Breast epithelium (tissue), 4 donors: ENCODE measurements around the gene BRINP3. TPM values are rescaled to one million over a fixed set of nuclear protein-coding genes. Genes with fewer than 3 reads are reported as not detected.

Experiments used
- DNase-seq, 2 donors: peaks; one replicate each; pipeline ENCODE4 v3.0.0-alpha.2; 2019; ENCODE audit warnings: low spot score in 2 of 2
- H3K27ac ChIP-seq, 2 donors: fragments of 200-600 bp; sonication (generic) in 1 of 2; one replicate each; pipeline ENCODE4 v1.5.1; 2016 to 2019; ENCODE audit warnings: mild to moderate bottlenecking in 1 of 2
- H3K27me3 ChIP-seq, 2 donors: fragments of 200-600 bp; sonication (generic) in 1 of 2; one replicate each; pipeline versions ENCODE4 v1.5.1 to v1.6.0; 2017 to 2019; ENCODE audit warnings: control low read depth in 1 of 2, mild to moderate bottlenecking in 1 of 2
- H3K36me3 ChIP-seq: fragments of 200-600 bp; one replicate; pipeline ENCODE4 v1.5.1; 2019
- H3K4me1 ChIP-seq, 2 donors: fragments of 200-600 bp; sonication (generic); one replicate each; pipeline ENCODE4 v1.5.1; 2016 to 2019; ENCODE audit warnings: control low read depth in 1 of 2
- H3K4me3 ChIP-seq, 3 donors: fragments of 200-600 bp; sonication (generic); 1 replicate in 2 of 3; 2 replicates in 1 of 3; pipeline ENCODE4 v1.5.1; 2016 to 2019; ENCODE audit warnings: mild to moderate bottlenecking in 3 of 3, moderate library complexity in 2 of 3
- H3K9me3 ChIP-seq, 2 donors: fragments of 200-600 bp; sonication (generic) in 1 of 2; one replicate each; pipeline ENCODE4 v1.5.1; 2016 to 2019; ENCODE audit warnings: control low read depth in 1 of 2
- CTCF ChIP-seq, 3 donors: fragments of 450-650 bp; IDR thresholded peaks; one replicate each; pipeline ENCODE4 v1.5.1; 2016 to 2017; ENCODE audit warnings: antibody characterized with exemption in 3 of 3, mild to moderate bottlenecking in 3 of 3, moderate library complexity in 3 of 3
- POLR2A ChIP-seq: fragments of 450-650 bp; IDR thresholded peaks from one replicate; pipeline ENCODE4 v1.6.1; 2016; ENCODE audit warnings: antibody characterized with exemption, mild to moderate bottlenecking, moderate library complexity
- POLR2AphosphoS5 ChIP-seq, 3 donors: sonication (generic); formaldehyde crosslinking; IDR thresholded peaks; one replicate each; pipeline ENCODE4 v1.6.1; 2017; ENCODE audit warnings: antibody characterized with exemption in 3 of 3
- intact Hi-C: fragments of 100-400 bp; cut with DNase I; formaldehyde crosslinking; loops from one replicate; pipeline ENCODE4 v1.15.1; 2023; ENCODE audit warnings: low total_unique reads
- total RNA-seq, 3 donors: library from RNA; depleted of rRNA; stranded (reverse); fragments of >200 nt; gene quantifications; one replicate each; pipeline ENCODE4 v1.1.0, GENCODE V29; 2016

Gene BRINP3
- total RNA-seq, 3 donors from 2014 or later, result 0.29 to 3.6 TPM; not detected in 1

- no peak overlapping the region for H3K27ac ChIP-seq
- H3K36me3 ChIP-seq, result no peaks in the 10 kb centered on the region
- H3K9me3 ChIP-seq, result no peaks in the 10 kb centered on the region
- TF ChIP-seq POLR2AphosphoS5 (IDR thresholded peaks at IDR 0.05) (no peak), POLR2A (no peak), CTCF (IDR thresholded peaks at IDR 0.05) (no peak)
- intact Hi-C loops, result loop anchor here (10.0 kb wide), 1 partner anchor 673 kb away; no protein-coding TSS in a partner anchor
- no peaks in the 10 kb centered on the region for H3K4me1 ChIP-seq
- H3K4me3 ChIP-seq, result no peak overlapping the region
- no peaks in the 10 kb centered on the region for H3K27me3 ChIP-seq
- no peak for DNase-seq
Observed at GRCh38 chr1:190491404-190491803, 13.7 kb upstream of the BRINP3 start.

GRCh38 chr1:190484045-190484444, 6.4 kb upstream of the BRINP3 start:
- no peak overlapping the region for H3K4me3 ChIP-seq
- no peak for TF ChIP-seq POLR2A
- no peak for TF ChIP-seq CTCF (IDR thresholded peaks at IDR 0.05)
- TF ChIP-seq POLR2AphosphoS5 (IDR thresholded peaks at IDR 0.05), result no peak
- H3K27me3 ChIP-seq, result no peaks in the 10 kb centered on the region
- no peak for DNase-seq
- no peak overlapping the region for H3K27ac ChIP-seq
- intact Hi-C loops, result no loop called here
- no peaks in the 10 kb centered on the region for H3K36me3 ChIP-seq
- no peaks in the 10 kb centered on the region for H3K4me1 ChIP-seq
- no peaks in the 10 kb centered on the region for H3K9me3 ChIP-seq

- no peak overlapping the region for H3K27ac ChIP-seq
- intact Hi-C loops, result no loop called here
- H3K4me1 ChIP-seq, result no peaks in the 10 kb centered on the region
- no peak overlapping the region for H3K4me3 ChIP-seq
- no peaks in the 10 kb centered on the region for H3K9me3 ChIP-seq
- no peak for DNase-seq
- no peak for TF ChIP-seq CTCF (IDR thresholded peaks at IDR 0.05)
- TF ChIP-seq POLR2AphosphoS5 (IDR thresholded peaks at IDR 0.05), result no peak
- no peak for TF ChIP-seq POLR2A
- peaks cover 0 to 17% of the 10 kb centered on the region in 2 donors for H3K27me3 ChIP-seq
- no peaks in the 10 kb centered on the region for H3K36me3 ChIP-seq
Observed at GRCh38 chr1:190480231-190480630, 2.6 kb upstream of the BRINP3 start.

DNA sequence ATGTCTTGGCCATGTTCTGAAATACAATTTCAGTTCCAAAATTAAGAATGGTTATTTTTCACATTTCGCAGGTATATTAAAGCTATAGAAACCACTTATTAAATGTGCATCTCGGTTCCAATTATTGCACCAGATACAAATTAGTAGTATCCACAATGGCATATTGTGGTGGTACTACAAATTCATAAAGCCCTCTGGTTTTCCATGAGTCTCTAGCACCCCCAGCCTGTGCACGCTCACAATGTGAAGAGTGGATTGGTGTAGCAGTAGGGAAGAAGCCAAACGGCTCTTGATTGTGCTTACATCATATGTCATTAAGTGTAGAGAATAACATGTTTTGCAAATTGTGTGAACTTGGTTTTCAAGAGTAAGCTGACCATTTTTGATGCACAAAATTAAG, 1.9 kb upstream of the BRINP3 start:
- Histone ChIP-seq H3K4me1 (no peaks in the 10 kb centered on the region), H3K9me3 (no peaks in the 10 kb centered on the region), H3K4me3 (no peak overlapping the region), H3K27me3 (peaks cover 0 to 24% of the 10 kb centered on the region in 2 donors), H3K27ac (no peak overlapping the region), H3K36me3 (no peaks in the 10 kb centered on the region)
- intact Hi-C loops, result no loop called here
- DNase-seq, result no peak
- TF ChIP-seq POLR2AphosphoS5 (IDR thresholded peaks at IDR 0.05) (no peak), POLR2A (no peak), CTCF (IDR thresholded peaks at IDR 0.05) (no peak)

DNA sequence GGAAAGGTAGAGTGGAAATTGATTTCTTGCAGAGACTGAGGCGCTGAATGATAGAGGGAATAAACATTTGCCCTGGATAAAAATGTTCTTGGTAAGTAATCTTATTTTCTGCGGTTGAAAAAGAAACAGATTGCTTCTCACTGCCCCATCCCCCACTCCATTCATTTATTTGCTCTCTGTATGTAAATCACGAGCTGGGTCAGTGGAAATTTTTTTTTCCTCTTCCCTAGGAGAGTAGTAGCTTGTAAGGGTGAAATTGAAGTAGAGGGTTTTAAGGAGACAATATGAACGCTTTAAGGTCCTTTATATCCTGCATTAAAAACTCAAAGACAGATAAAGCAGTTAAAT, 1.4 kb upstream of the BRINP3 start:
- Histone ChIP-seq H3K4me3 (peak overlapping the region in 2 of 3 donors; percentile 36 to 62), H3K4me1 (no peaks in the 10 kb centered on the region), H3K27me3 (peaks cover 0 to 28% of the 10 kb centered on the region in 2 donors), H3K27ac (no peak overlapping the region), H3K9me3 (no peaks in the 10 kb centered on the region), H3K36me3 (no peaks in the 10 kb centered on the region)
- TF ChIP-seq POLR2A (no peak), POLR2AphosphoS5 (IDR thresholded peaks at IDR 0.05) (no peak), CTCF (IDR thresholded peaks at IDR 0.05) (no peak)
- intact Hi-C loops, result no loop called here
- DNase-seq, result no peak
